Activated naive CD8-positive, alpha-beta T cell treated with anti-CD3 and anti-CD28 coated beads for 36 hours (primary cell): Measurements from ENCODE around the gene KCTD12. TPM values are rescaled to one million over a fixed set of nuclear protein-coding genes. Genes with fewer than 3 reads are reported as not detected.

Experiments used
- DNase-seq: peaks from one replicate; pipeline ENCODE4 v3.0.0; 2021
- H3K27ac Mint-ChIP-seq: one replicate; pipeline ENCODE4 v1.8.0; 2022; ENCODE audit warnings: mild to moderate bottlenecking, moderate library complexity, mixed read lengths
- H3K27me3 Mint-ChIP-seq: one replicate; pipeline ENCODE4 v1.8.0; 2022; ENCODE audit warnings: mild to moderate bottlenecking, mixed read lengths
- H3K36me3 Mint-ChIP-seq: one replicate; pipeline ENCODE4 v1.8.0; 2021; ENCODE audit warnings: mild to moderate bottlenecking, mixed read lengths
- H3K4me1 Mint-ChIP-seq: one replicate; pipeline ENCODE4 v1.8.0; 2021; ENCODE audit warnings: mixed read lengths
- H3K4me3 Mint-ChIP-seq: one replicate; pipeline ENCODE4 v1.8.0; 2022; ENCODE audit warnings: mild to moderate bottlenecking, moderate library complexity, mixed read lengths
- H3K9me3 Mint-ChIP-seq: one replicate; pipeline ENCODE4 v1.8.0; 2022; ENCODE audit warnings: mixed read lengths
- total RNA-seq, 2 experiments: library from RNA; stranded (reverse); gene quantifications; one replicate each; pipeline ENCODE4 v1.2.3, GENCODE V29; 2021

KCTD12 gene
- total RNA-seq, 2 experiments from 2014 or later = 18.5 to 19.4 TPM

DNA sequence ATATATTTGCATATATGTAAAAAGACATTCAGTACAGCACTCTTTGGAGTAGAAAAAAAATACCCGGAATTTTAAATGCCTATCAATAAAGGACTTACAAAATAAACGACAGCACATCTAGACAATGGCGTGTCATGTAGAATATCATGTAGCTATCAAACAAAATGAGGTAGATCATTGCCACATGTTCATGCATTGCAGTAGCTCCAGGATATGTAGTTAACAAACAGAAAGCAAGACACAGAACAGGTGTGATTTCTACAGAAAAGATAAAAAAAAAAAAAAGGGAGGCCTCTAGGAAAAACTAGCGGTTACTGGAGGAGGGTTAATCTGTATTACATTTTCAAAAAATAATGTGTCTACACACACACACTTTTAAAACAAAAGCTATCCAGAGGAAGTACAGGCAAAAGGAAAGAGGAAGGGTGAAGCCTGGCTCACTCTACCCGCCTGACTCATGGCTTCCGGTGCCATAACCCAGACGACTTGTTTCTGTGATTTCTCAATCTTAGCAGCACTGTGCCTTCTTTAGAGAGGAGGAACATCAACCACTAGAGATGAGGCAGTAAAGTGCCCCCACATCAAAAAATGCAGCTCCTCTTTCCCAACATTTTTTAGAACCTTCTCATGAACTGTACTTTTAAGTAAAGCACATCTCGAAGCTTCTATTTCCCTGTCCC, 6.9 kb downstream of the KCTD12 start:
- Mint-ChIP-seq H3K4me1 (peaks cover 35% of the 10 kb centered on the region), H3K9me3 (no peaks in the 10 kb centered on the region), H3K27me3 (no peaks in the 10 kb centered on the region), H3K27ac (peak overlapping the region; percentile 86), H3K4me3 (peak overlapping the region; percentile 70), H3K36me3 (peaks cover 12% of the 10 kb centered on the region)
- peak; percentile 59 for DNase-seq

DNA sequence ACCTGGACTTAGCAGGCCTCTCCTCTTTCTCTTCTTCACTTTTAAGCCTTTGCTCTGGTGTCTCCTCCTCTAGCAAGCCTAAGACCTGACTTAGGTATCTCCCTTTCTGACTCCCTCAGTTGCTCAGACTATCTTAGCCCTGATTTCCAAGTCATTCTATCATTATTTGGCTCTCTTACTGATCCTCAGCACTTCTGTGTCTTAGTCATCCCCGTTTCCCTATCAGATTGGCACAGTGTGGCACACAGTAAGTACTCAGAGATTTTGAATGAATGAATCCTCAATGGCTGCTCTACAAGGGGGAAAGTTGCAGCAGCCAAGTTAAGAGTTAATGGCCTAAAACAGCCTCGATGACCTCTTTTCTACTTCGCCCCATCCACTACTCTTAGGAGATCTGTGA, 8.2 kb downstream of the KCTD12 start:
- H3K4me1 Mint-ChIP-seq = peaks cover 28% of the 10 kb centered on the region
- no peaks in the 10 kb centered on the region for H3K9me3 Mint-ChIP-seq
- no peak for DNase-seq
- no peak overlapping the region for H3K27ac Mint-ChIP-seq
- no peaks in the 10 kb centered on the region for H3K27me3 Mint-ChIP-seq
- no peak overlapping the region for H3K4me3 Mint-ChIP-seq
- peaks cover 10% of the 10 kb centered on the region for H3K36me3 Mint-ChIP-seq

DNA sequence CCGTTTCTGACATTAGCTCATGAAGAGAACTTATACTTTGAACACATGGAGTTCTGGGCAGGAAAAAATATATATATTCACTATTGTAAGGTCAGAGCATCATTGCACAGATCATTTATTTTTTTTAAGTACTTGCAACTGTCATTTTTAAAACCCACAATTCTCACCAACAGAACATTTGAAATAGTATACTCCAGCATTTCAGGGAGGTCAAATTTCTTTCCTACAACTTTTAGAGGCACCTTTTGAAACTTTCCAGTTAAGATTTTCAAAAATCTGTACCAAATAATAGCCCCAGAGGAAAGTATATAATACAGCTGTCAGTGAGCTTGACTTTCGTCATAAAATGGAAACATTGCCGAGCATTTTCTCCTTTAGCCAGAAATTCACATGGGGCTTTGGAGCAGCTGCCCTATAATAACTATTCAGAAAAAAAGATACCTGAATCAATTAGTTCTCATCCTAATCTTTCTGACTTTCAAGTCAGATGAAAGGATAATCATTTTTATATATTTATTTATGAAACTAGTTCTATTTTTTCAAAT, 10.9 kb downstream of the KCTD12 start:
- Mint-ChIP-seq H3K27ac (no peak overlapping the region), H3K4me1 (peaks cover 12% of the 10 kb centered on the region), H3K4me3 (no peak overlapping the region), H3K27me3 (peaks cover 6% of the 10 kb centered on the region), H3K9me3 (no peaks in the 10 kb centered on the region), H3K36me3 (no peaks in the 10 kb centered on the region)
- no peak for DNase-seq

DNA sequence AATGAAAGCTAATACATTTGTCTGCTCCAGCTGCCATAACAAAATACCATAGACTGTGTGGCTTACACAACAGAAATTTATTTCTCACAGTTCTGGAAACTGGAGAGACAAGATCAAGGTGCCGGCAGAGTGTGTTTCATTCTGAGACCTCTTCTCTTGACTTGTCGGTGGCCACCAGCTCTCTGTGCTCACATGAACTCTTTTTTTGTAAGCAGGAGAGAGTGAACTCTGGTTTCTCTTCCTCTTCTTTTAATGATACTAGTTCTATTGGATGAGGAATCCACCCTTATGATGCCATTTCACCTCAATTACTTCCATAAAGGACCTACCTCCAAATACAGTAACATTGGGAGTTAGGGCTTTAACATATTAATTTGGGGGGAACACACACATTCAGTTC, 11.7 kb downstream of the KCTD12 start:
- no peak for DNase-seq
- H3K4me1 Mint-ChIP-seq = peaks cover 6% of the 10 kb centered on the region
- no peaks in the 10 kb centered on the region for H3K36me3 Mint-ChIP-seq
- H3K9me3 Mint-ChIP-seq = no peaks in the 10 kb centered on the region
- H3K27me3 Mint-ChIP-seq = peaks cover 6% of the 10 kb centered on the region
- H3K27ac Mint-ChIP-seq = no peak overlapping the region
- no peak overlapping the region for H3K4me3 Mint-ChIP-seq

DNA sequence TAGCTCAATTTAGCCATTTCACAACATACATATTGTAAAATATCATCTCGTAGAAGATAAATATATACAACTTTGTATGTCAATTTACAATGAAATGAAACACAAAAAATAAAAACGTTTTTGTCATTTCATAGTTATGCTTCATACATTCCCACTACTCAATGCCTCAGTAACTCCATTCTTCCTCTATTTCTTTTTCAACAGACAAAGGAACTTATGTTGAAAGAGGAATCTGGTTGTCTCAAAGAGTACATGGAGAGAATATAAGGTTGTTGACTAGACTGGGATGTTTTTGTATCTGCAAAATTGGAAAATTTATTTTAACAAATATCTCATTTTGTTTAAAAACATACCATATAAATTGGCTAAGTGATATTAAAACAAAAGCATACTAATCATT, 12.8 kb downstream of the KCTD12 start:
- no peak overlapping the region for H3K4me3 Mint-ChIP-seq
- no peaks in the 10 kb centered on the region for H3K9me3 Mint-ChIP-seq
- no peaks in the 10 kb centered on the region for H3K4me1 Mint-ChIP-seq
- peaks cover 6% of the 10 kb centered on the region for H3K27me3 Mint-ChIP-seq
- DNase-seq = no peak
- no peaks in the 10 kb centered on the region for H3K36me3 Mint-ChIP-seq
- no peak overlapping the region for H3K27ac Mint-ChIP-seq

DNA sequence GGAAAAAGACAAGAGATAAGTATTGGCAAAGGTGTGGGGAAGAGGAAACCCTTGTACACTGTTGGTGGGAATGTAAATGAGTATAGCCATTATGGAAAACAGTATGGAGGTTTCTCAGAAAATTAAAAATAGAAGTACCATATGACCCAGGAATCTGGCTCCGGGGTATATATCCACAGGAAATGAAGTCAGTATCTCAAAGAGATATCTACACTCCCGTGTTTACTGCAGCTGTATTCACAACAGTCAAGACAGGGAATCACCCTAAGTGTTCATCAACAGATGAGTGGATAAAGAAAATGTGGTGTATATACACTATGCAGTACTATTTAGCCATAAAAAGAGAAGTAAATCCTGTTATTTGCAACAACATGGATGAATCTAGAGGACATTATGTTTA, 13.5 kb downstream of the KCTD12 start:
- Mint-ChIP-seq H3K4me3 (no peak overlapping the region), H3K4me1 (no peaks in the 10 kb centered on the region), H3K27ac (no peak overlapping the region), H3K9me3 (no peaks in the 10 kb centered on the region), H3K27me3 (peaks cover 6% of the 10 kb centered on the region), H3K36me3 (no peaks in the 10 kb centered on the region)
- no peak for DNase-seq

DNA sequence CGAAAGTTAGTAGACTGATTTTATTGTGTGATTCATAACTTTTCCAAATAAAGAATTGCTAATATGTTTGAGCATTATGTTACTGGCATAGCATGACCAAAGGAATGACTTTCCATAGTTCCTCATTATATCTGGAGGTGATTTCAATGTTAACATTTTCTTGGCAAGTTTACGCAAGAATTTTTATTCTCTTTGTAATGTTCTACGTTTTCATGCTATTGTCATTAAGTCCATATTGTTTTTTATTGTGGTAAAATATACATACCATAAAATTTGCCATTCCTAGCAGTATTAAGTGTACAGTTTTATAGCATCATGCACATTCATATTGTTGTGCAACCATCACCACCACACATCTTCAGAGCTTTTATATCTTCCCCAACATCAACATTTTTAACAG, 14.8 kb downstream of the KCTD12 start:
- no peak for DNase-seq
- Mint-ChIP-seq H3K36me3 (no peaks in the 10 kb centered on the region), H3K4me3 (no peak overlapping the region), H3K4me1 (no peaks in the 10 kb centered on the region), H3K27ac (no peak overlapping the region), H3K27me3 (peaks cover 6% of the 10 kb centered on the region), H3K9me3 (no peaks in the 10 kb centered on the region)

DNA sequence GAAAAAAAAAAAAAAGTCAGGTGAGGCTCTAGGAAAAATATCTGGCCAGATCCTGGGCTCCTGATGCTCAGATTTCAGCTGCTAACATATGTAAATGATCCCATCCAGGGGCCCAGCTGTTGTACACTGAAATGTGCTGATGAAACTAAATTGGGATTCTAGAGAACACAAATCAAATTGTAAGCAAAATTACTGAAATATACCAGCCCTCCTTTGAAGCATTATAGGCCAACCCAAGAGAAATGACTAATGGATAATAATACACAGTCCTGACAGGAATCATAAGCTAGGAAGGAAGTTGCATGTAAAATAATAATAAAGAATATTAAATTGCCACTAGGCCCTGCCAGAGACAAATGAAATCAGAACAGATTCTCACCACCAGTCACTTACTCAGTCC, 17.8 kb downstream of the KCTD12 start:
- H3K27me3 Mint-ChIP-seq = peaks cover 6% of the 10 kb centered on the region
- no peaks in the 10 kb centered on the region for H3K4me1 Mint-ChIP-seq
- H3K36me3 Mint-ChIP-seq = no peaks in the 10 kb centered on the region
- no peak overlapping the region for H3K27ac Mint-ChIP-seq
- no peak for DNase-seq
- no peak overlapping the region for H3K4me3 Mint-ChIP-seq
- no peaks in the 10 kb centered on the region for H3K9me3 Mint-ChIP-seq

DNA sequence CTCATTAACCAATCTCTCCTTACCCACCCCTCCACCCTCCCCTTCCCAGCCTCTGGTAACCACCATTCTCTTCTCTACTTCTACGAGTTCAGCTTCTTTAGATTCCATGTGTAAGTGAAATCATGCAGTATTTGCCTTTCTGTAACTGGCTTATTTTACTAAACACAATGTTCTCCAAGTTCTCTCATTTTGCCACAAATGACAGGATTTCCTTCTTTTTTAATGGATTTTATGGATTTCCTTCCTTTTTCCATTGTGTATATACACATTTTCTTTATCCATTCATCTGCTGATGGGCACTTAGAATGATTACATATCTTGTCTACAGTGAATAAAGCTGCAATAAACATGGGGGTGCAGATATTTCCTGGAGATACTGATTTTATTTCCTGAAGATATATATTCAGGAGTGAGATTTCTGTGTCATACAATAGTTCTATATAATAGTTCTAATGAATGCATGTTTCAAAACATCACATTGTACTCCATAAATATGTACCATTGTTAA, 20.2 kb downstream of the KCTD12 start:
- Mint-ChIP-seq H3K9me3 (no peaks in the 10 kb centered on the region), H3K4me3 (no peak overlapping the region), H3K27ac (no peak overlapping the region), H3K27me3 (peaks cover 3% of the 10 kb centered on the region), H3K36me3 (no peaks in the 10 kb centered on the region), H3K4me1 (no peaks in the 10 kb centered on the region)
- no peak for DNase-seq

DNA sequence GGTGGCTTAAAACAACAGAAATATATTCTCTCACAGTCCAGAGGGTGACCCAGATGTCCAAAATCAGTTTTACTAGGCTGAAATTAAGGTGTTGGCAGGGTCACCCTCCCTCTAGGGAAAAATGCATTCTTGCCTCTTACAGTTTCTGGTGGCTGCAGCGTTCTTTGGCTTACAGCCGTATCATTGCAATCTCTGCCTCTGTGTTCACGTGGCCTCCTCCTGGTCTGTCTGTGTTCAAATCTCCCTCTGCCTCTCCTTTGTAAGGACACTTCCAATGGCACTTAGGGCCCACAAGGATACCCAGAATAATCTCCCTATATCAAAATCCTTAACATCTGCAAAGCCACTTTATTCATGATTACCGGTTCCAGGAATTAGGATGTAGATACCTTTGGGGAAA, 21.1 kb downstream of the KCTD12 start:
- H3K4me1 Mint-ChIP-seq = no peaks in the 10 kb centered on the region
- H3K36me3 Mint-ChIP-seq = no peaks in the 10 kb centered on the region
- H3K4me3 Mint-ChIP-seq = no peak overlapping the region

DNA sequence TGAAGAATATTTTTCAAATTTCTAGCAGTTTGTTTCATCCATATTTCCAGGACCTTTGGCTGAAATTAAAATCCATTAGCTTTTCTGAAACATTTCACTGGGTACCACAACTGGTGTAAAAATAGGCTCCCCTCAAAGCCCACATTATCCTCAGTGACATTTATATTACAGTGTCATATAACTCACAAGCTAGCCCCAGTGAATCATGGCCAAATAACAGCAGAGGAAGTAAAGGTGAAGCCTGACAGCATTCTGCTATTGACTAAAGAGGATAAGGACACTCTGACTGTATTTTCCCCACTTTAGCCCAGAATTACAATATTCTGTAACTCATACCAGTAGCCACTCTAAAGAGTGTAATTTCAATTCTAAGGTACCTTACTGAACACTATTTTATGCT, 21.9 kb downstream of the KCTD12 start:
- Mint-ChIP-seq H3K4me1 (no peaks in the 10 kb centered on the region), H3K27me3 (peaks cover 7% of the 10 kb centered on the region), H3K9me3 (peaks cover 1% of the 10 kb centered on the region), H3K36me3 (no peaks in the 10 kb centered on the region), H3K4me3 (no peak overlapping the region), H3K27ac (no peak overlapping the region)
- DNase-seq = no peak

More for the DNA sequence above, 21.1 kb downstream of the KCTD12 start:
- no peak for DNase-seq
- no peaks in the 10 kb centered on the region for H3K9me3 Mint-ChIP-seq
- H3K27me3 Mint-ChIP-seq = peaks cover 7% of the 10 kb centered on the region
- no peak overlapping the region for H3K27ac Mint-ChIP-seq

DNA sequence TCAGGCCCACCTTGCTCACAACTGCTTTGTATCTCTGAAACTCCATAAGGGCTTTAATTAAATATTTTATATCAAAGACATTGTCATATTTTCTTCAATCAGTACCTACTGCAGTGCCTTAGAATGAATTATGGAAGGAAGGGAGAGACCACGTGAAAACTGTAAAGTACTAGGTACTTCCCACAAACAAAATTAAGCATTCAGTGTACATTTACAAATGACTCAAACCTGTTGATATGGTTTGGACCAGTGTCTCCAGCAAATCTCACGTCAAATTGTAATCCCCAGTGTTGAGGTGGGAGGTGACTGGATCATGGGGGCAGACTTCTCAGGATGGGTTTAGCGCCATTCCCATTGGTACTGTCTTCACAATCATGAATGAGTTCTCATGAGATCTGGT, 23.2 kb downstream of the KCTD12 start:
- Mint-ChIP-seq H3K27ac (no peak overlapping the region), H3K36me3 (no peaks in the 10 kb centered on the region), H3K4me3 (no peak overlapping the region)

DNA sequence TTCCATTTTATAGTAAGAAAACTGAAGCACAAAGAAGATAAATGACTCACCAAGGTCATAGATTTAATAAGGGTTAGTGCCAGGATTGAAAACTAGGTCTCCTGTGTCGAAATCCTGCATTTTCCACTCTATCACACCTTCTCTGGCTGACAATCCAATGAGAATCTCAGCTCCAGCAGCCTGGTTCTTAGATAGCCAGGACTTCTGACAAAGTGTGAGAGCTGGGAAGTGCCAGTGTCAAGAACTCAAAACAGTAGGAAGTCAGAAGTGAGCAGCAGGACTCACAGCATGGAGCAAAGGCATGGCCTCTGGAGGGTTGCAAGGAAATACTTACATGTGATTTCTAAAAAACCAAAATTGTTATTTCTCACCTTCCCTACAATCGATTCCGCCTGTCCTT, 24.3 kb downstream of the KCTD12 start:
- H3K27ac Mint-ChIP-seq = no peak overlapping the region
- peaks cover 3% of the 10 kb centered on the region for H3K9me3 Mint-ChIP-seq
- peaks cover 7% of the 10 kb centered on the region for H3K27me3 Mint-ChIP-seq
- no peak for DNase-seq
- H3K36me3 Mint-ChIP-seq = no peaks in the 10 kb centered on the region
- no peaks in the 10 kb centered on the region for H3K4me1 Mint-ChIP-seq
- no peak overlapping the region for H3K4me3 Mint-ChIP-seq

More for the DNA sequence above, 23.2 kb downstream of the KCTD12 start:
- H3K4me1 Mint-ChIP-seq = no peaks in the 10 kb centered on the region
- peaks cover 3% of the 10 kb centered on the region for H3K9me3 Mint-ChIP-seq
- H3K27me3 Mint-ChIP-seq = peaks cover 7% of the 10 kb centered on the region
- DNase-seq = no peak

DNA sequence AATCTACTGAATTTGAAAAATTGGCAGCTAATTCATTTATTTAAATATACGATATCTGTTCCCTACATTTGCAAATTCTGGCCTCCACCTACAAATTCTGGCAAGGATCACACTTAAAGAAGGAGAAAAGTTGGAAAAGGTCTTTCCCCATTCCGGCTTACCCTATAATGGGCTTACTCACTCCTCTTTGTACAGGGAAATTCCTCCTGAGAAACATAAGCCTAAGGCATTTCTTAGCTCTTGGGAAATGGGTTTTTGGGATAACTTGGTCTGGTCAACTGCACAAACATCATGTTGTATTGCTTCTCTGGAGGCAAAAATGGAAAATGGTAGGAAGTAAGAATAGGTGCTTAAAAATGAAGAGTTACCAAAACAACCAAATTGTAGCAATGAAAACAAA, 25.5 kb downstream of the KCTD12 start:
- Mint-ChIP-seq H3K27ac (no peak overlapping the region), H3K36me3 (no peaks in the 10 kb centered on the region), H3K4me3 (no peak overlapping the region), H3K27me3 (peaks cover 7% of the 10 kb centered on the region), H3K4me1 (peaks cover 6% of the 10 kb centered on the region), H3K9me3 (peaks cover 3% of the 10 kb centered on the region)
- DNase-seq = no peak

DNA sequence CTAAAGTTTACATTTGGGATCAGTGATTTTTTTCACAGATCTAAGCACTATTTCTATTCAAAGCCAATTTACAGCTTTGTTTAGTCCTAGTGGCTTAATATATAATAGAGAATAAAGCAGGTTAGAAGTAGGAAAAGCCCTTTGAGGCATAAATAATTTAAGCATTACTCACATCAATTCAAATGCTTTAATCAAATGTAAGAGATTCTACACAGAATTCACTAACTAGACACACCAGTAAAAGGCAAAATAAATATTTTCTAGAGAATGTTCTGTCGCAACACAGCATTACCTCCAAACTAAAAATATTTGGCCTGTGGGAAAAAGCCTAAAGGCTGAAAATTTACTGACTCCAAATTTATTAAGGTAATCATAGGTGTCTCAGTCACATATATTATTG, 31.3 kb downstream of the KCTD12 start:
- H3K4me3 Mint-ChIP-seq = no peak overlapping the region

More for the DNA sequence above, 31.3 kb downstream of the KCTD12 start:
- Mint-ChIP-seq H3K36me3 (no peaks in the 10 kb centered on the region), H3K4me1 (peaks cover 6% of the 10 kb centered on the region), H3K9me3 (peaks cover 2% of the 10 kb centered on the region), H3K27ac (no peak overlapping the region), H3K27me3 (no peaks in the 10 kb centered on the region)
- no peak for DNase-seq
